Thyroid gland (tissue), 4 donors: ENCODE data around the gene CNOT10. TPM values are rescaled to one million over a fixed set of nuclear protein-coding genes. Genes with fewer than 3 reads are reported as not detected.

Source experiments
- DNase-seq, 2 donors: peaks; one replicate each; pipeline ENCODE4 v3.0.0-alpha.2; 2019
- H3K27ac ChIP-seq, 3 donors: fragments of 200-600 bp; sonication (generic); 1 replicate in 2 of 3; 2 replicates in 1 of 3; pipeline ENCODE4 v1.5.1; 2016 to 2019; ENCODE audit warnings: mild to moderate bottlenecking in 1 of 3, moderate library complexity in 1 of 3
- H3K27me3 ChIP-seq: fragments of 200-600 bp; sonication (generic); one replicate; pipeline ENCODE4 v1.5.1; 2019
- H3K36me3 ChIP-seq, 2 donors: fragments of 200-600 bp; sonication (generic); one replicate each; pipeline ENCODE4 v1.5.1; 2016 to 2019
- H3K4me1 ChIP-seq, 2 donors: fragments of 200-600 bp; sonication (generic); one replicate each; pipeline ENCODE4 v1.5.1; 2017 to 2019
- H3K4me3 ChIP-seq, 3 donors: fragments of 200-600 bp; sonication (generic); replicated peaks in 1 of 3; 1 replicate in 2 of 3; 2 replicates in 1 of 3; pipeline ENCODE4 v1.5.1; 2016; ENCODE audit warnings: mild to moderate bottlenecking in 1 of 3
- H3K9me3 ChIP-seq: fragments of 200-600 bp; sonication (generic); one replicate; pipeline ENCODE4 v1.5.1; 2017
- POLR2A ChIP-seq, 2 donors: fragments of 450-650 bp; IDR thresholded peaks; one replicate each; pipeline ENCODE4 v1.6.1; 2017; ENCODE audit warnings: antibody characterized with exemption in 2 of 2, mild to moderate bottlenecking in 2 of 2, moderate library complexity in 1 of 2
- WGBS, 2 donors: methylation state at CpG; one replicate each; pipeline ENCODE4 v1.1.5; 2017; 5-methylcytosine and 5-hydroxymethylcytosine counted together
- intact Hi-C: fragments of 100-400 bp; cut with DNase I; formaldehyde crosslinking; loops from one replicate; pipeline ENCODE4 v1.15.1; 2023
- total RNA-seq, 4 donors: library from RNA; depleted of rRNA; stranded (reverse); fragments of >200 nt; gene quantifications; one replicate each; pipeline ENCODE4 v1.2.3, GENCODE V29; 2016
- TF ChIP-seq, protein P1 (sequence below), 6 experiments: fragments of 200-600 bp in 3 of 6; fragments of 450-650 bp in 3 of 6; sonication (generic) in 3 of 6; IDR thresholded peaks; one replicate each; pipeline ENCODE4 v1.5.1; 2016 to 2019; ENCODE audit warnings: antibody characterized with exemption in 6 of 6, mild to moderate bottlenecking in 2 of 6, inconsistent platforms in 1 of 6, moderate library complexity in 1 of 6

Gene CNOT10
- total RNA-seq, 4 donors from 2014 or later = 23.6 to 28.2 (median 26.8) TPM

GRCh38 chr3:32758375-32758753 is 73.4 kb downstream of the CNOT10 start:
- H3K4me3 ChIP-seq = no peak overlapping the region
- DNase-seq = no peak
- peaks cover 3 to 5% of the 10 kb centered on the region in 2 donors for H3K36me3 ChIP-seq
- H3K9me3 ChIP-seq = no peaks in the 10 kb centered on the region
- no peaks in the 10 kb centered on the region for H3K27me3 ChIP-seq
- no peaks in the 10 kb centered on the region for H3K4me1 ChIP-seq
- intact Hi-C loops = no loop called here
- H3K27ac ChIP-seq = no peak overlapping the region
- TF ChIP-seq, protein P1, sequence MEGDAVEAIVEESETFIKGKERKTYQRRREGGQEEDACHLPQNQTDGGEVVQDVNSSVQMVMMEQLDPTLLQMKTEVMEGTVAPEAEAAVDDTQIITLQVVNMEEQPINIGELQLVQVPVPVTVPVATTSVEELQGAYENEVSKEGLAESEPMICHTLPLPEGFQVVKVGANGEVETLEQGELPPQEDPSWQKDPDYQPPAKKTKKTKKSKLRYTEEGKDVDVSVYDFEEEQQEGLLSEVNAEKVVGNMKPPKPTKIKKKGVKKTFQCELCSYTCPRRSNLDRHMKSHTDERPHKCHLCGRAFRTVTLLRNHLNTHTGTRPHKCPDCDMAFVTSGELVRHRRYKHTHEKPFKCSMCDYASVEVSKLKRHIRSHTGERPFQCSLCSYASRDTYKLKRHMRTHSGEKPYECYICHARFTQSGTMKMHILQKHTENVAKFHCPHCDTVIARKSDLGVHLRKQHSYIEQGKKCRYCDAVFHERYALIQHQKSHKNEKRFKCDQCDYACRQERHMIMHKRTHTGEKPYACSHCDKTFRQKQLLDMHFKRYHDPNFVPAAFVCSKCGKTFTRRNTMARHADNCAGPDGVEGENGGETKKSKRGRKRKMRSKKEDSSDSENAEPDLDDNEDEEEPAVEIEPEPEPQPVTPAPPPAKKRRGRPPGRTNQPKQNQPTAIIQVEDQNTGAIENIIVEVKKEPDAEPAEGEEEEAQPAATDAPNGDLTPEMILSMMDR (IDR thresholded peaks at IDR 0.05) = no peak
- no peak for TF ChIP-seq POLR2A (IDR thresholded peaks at IDR 0.05)

DNA sequence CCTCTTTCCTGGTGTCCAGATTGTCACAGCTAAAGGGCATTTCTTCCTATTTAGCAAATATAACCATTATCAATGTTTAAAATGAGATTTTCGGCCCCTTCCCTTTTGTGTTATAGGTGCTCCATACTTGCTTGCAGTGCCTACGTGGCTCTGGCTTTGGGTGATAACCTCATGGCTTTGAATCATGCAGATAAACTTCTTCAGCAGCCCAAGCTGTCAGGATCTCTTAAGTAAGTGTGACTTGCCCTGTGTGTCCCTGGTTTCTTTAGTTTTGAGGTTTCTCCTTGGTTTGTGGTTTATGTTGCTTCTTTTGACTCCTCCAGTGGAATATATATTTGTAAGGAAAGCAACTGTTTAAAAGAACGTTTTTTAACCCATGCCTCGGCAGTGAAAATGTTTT is 74.4 kb downstream of the CNOT10 start:
- H3K4me1 ChIP-seq = no peaks in the 10 kb centered on the region
- H3K4me3 ChIP-seq = no peak overlapping the region
- H3K36me3 ChIP-seq = peaks cover 3 to 13% of the 10 kb centered on the region in 2 donors
- no peak overlapping the region for H3K27ac ChIP-seq
- TF ChIP-seq, protein P1 (IDR thresholded peaks at IDR 0.05) = no peak
- no peak for TF ChIP-seq POLR2A (IDR thresholded peaks at IDR 0.05)
- 87 to 91% methylated on average over 4 of the region's 4 CpGs for whole genome bisulfite sequencing, 2 donors
- no peaks in the 10 kb centered on the region for H3K9me3 ChIP-seq
- no peaks in the 10 kb centered on the region for H3K27me3 ChIP-seq
- no peak for DNase-seq
- intact Hi-C loops = no loop called here

- H3K9me3 ChIP-seq = no peaks in the 10 kb centered on the region
- WGBS, 2 donors = 94 to 97% methylated on average over 8 of the region's 8 CpGs
- no peak overlapping the region for H3K27ac ChIP-seq
- no peak overlapping the region for H3K4me3 ChIP-seq
- no peaks in the 10 kb centered on the region for H3K27me3 ChIP-seq
- intact Hi-C loops = no loop called here
- no peaks in the 10 kb centered on the region for H3K4me1 ChIP-seq
- no peak for DNase-seq
- no peak for TF ChIP-seq POLR2A (IDR thresholded peaks at IDR 0.05)
- TF ChIP-seq, protein P1 (IDR thresholded peaks at IDR 0.05) = no peak
- H3K36me3 ChIP-seq = peaks cover 9 to 21% of the 10 kb centered on the region in 2 donors
Observed at GRCh38 chr3:32764481-32764880, 79.5 kb downstream of the CNOT10 start.

DNA sequence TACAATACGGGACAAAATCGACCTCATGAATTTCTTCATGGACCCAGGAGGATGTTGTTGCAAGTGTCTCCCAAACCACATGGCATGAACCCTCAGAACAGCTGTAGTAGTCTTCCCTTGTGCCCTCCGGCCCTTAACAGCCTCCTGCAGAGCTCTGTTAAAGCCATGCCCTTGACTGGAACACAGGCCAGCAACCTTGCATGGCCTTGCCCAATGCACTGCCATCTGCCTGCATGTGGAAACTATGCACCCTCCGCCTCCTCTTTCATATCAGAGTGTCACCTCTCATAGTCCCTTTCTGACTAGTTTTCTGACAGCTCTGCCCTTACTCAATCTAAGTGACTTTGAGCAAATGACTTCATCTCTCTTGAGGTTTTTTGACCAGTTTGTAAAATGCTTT is 93.4 kb downstream of the CNOT10 start:
- H3K4me3 ChIP-seq = no peak overlapping the region
- intact Hi-C loops = no loop called here
- H3K9me3 ChIP-seq = no peaks in the 10 kb centered on the region
- H3K27me3 ChIP-seq = no peaks in the 10 kb centered on the region
- TF ChIP-seq, protein P1 (IDR thresholded peaks at IDR 0.05) = no peak
- no peak for TF ChIP-seq POLR2A (IDR thresholded peaks at IDR 0.05)
- peaks cover 0 to 5% of the 10 kb centered on the region in 2 donors for H3K36me3 ChIP-seq
- H3K27ac ChIP-seq = no peak overlapping the region
- DNase-seq = no peak
- peaks cover 0 to 6% of the 10 kb centered on the region in 2 donors for H3K4me1 ChIP-seq
- 92 to 93% methylated on average over 4 of the region's 4 CpGs for WGBS, 2 donors

GRCh38 chr3:32780071-32780734 is 95.2 kb downstream of the CNOT10 start:
- DNase-seq = no peak
- no peak for TF ChIP-seq POLR2A (IDR thresholded peaks at IDR 0.05)
- no peaks in the 10 kb centered on the region for H3K27me3 ChIP-seq
- no peaks in the 10 kb centered on the region for H3K36me3 ChIP-seq
- H3K4me3 ChIP-seq = no peak overlapping the region
- 85 to 91% methylated on average over 10 of the region's 10 CpGs for WGBS, 2 donors
- H3K27ac ChIP-seq = no peak overlapping the region
- intact Hi-C loops = no loop called here
- no peaks in the 10 kb centered on the region for H3K9me3 ChIP-seq
- peaks cover 0 to 6% of the 10 kb centered on the region in 2 donors for H3K4me1 ChIP-seq
